GM10248 (cell line): ENCODE results near the gene RNF5.

ENCODE experiments used
- CTCF ChIA-PET: fragments of 300-600 bp; sonication (Branson Sonifier 250); formaldehyde crosslinking; extraction: SDS; loops from one replicate; lab custom pipeline; 2021; ENCODE audit warnings: antibody characterized with exemption; lab: Yijun Ruan, JAX
- POLR2A ChIA-PET: fragments of 350-650 bp; sonication (Branson Sonifier 250); formaldehyde crosslinking; extraction: SDS; loops from one replicate; lab custom pipeline; 2020; ENCODE audit warnings: antibody characterized with exemption; lab: Yijun Ruan, JAX
- DNase-seq: peaks from one replicate; pipeline ENCODE4 v3.0.0; 2012; ENCODE audit errors: extremely low spot score
- TF ChIP-seq, protein P1 (sequence below): IDR thresholded peaks from 2 replicates; pipeline ENCODE4 v1.5.1; 2012; ENCODE audit warnings: mild to moderate bottlenecking, low read depth; ENCODE audit errors: extremely low read depth, missing control alignments, control extremely low read depth

RNF5 gene

GRCh38 chr6:32223258-32224235 is 45.3 kb downstream of the RNF5 start, which contains the start of gene NOTCH4:
Gene NOTCH4 (minus strand): TSS chr6:32224067. CDS start chr6:32223928, 139 bp downstream.
- CTCF ChIA-PET = interaction anchor here (0.9 kb wide), 1 partner anchor 21 kb away, joined by 3 read pairs; no protein-coding TSS in a partner anchor
- POLR2A ChIA-PET = no interaction called here
- TF ChIP-seq, protein P1, sequence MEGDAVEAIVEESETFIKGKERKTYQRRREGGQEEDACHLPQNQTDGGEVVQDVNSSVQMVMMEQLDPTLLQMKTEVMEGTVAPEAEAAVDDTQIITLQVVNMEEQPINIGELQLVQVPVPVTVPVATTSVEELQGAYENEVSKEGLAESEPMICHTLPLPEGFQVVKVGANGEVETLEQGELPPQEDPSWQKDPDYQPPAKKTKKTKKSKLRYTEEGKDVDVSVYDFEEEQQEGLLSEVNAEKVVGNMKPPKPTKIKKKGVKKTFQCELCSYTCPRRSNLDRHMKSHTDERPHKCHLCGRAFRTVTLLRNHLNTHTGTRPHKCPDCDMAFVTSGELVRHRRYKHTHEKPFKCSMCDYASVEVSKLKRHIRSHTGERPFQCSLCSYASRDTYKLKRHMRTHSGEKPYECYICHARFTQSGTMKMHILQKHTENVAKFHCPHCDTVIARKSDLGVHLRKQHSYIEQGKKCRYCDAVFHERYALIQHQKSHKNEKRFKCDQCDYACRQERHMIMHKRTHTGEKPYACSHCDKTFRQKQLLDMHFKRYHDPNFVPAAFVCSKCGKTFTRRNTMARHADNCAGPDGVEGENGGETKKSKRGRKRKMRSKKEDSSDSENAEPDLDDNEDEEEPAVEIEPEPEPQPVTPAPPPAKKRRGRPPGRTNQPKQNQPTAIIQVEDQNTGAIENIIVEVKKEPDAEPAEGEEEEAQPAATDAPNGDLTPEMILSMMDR = no peak
- no peak for DNase-seq

- ChIA-PET POLR2A (no interaction called here), CTCF (interaction anchor here (1.4 kb wide), 1 partner anchor 21 kb away, joined by 3 read pairs; no protein-coding TSS in a partner anchor)
- no peak for DNase-seq
- TF ChIP-seq, protein P1 = no peak
Observed at GRCh38 chr6:32224696-32225095, 46.5 kb downstream of the RNF5 start.

GRCh38 chr6:32226434-32226833 is 48.2 kb downstream of the RNF5 start:
- TF ChIP-seq, protein P1 = no peak
- DNase-seq = no peak
- ChIA-PET POLR2A (no interaction called here), CTCF (interaction anchor here (1.1 kb wide), 1 partner anchor 13 kb away, joined by 3 read pairs; no protein-coding TSS in a partner anchor)
